Keratinocyte (primary cell): Measurements from ENCODE around the gene MNX1.

Source experiments
- CTCF ChIP-seq, 3 experiments: IDR thresholded peaks in 1 of 3; conservative IDR thresholded peaks in 1 of 3; optimal IDR thresholded peaks in 1 of 3; 2 replicates in 2 of 3; 3 replicates in 1 of 3; pipeline versions ENCODE3 to v1.5.1; 2011; ENCODE audit warnings: low read length in 3 of 3, mild to moderate bottlenecking in 3 of 3, moderate library complexity in 2 of 3, control low read depth in 1 of 3, inconsistent platforms in 1 of 3; ENCODE audit not compliant: insufficient read depth in 2 of 3; ENCODE audit errors: extremely low read depth in 1 of 3
- EZH2 ChIP-seq: IDR thresholded peaks from one replicate; pipeline ENCODE4 v1.6.1; 2012; ENCODE audit warnings: inconsistent platforms, mild to moderate bottlenecking, low read length, moderate library complexity

DNA sequence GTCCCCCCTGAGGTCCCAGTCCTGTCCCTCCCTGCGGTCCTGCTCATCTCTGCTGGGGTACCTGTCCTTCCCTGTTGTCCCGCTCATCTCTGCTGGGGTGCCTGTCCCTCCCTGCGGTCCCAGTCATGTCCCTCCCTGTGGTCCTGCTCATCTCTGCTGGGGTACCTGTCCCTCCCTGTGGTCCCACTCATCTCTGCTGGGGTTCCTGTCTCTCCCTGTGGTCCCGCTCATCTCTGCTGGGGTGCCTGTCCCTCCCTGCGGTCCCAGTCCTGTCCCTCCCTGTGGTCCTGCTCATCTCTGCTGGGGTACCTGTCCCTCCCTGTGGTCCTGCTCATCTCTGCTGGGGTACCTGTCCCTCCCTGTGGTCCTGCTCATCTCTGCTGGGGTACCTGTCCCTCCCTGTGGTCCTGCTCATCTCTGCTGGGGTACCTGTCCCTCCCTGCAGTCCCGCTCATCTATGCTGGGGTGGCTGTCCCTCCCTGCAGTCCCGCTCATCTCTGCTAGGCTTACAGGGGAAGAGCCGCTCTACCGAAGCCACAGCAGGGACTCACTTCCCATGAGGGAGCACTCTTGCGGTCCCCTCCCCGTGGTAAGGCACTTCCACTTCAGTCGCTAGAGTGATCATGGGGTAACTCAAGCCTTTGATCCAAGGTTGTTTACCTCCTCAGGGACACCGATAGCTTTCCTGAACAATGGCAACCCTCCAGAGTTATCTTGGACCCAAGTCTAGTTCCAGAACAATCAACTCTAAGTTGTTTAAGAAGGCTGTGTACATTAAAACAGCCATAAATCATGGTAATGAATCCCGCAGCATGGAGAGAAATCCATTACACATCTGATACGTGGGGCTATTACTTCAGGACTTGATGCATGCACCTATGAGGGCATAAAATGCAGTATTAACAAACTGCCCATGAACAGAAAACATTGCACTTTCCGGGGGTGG lies 46.8 kb upstream of the MNX1 start:
- TF ChIP-seq CTCF (optimal IDR thresholded peaks at IDR 0.05 in 1 of 3, IDR thresholded peaks at IDR 0.05 in 1 of 3, conservative IDR thresholded peaks at IDR 0.05 in 1 of 3; ENCODE audit: extremely low read depth in 1 of 3, insufficient read depth in 2 of 3, low read length in 3 of 3), result no peak
- no peak for TF ChIP-seq EZH2
